Right ventricle myocardium superior (tissue), 1 donor: ENCODE data around the gene WAS. TPM values are rescaled to one million over a fixed set of nuclear protein-coding genes. Genes with fewer than 3 reads are reported as not detected.
"Not testable (repeated sequence)": the region's sequence is repeated elsewhere in the genome, so short reads cannot be mapped to it uniquely, and the experiment has no call there.

ENCODE experiments used
- ATAC-seq: fragments of 200-7000 bp; cut with Tn5 transposase; one replicate; pipeline ENCODE4 v1.9.1; 2020; ENCODE audit warnings: mild to moderate bottlenecking; ENCODE audit not compliant: poor library complexity
- DNase-seq: peaks from one replicate; pipeline ENCODE4 v3.0.0-alpha.2; 2020
- intact Hi-C: fragments of 100-400 bp; cut with DNase I; formaldehyde crosslinking; loops from one replicate; pipeline ENCODE4 v1.11.2; 2022
- long read RNA-seq: library from polyadenylated mRNA; unstranded; transcript quantifications from one replicate; pipeline ENCODE4 v2.0.0, GENCODE V29; 2021
- total RNA-seq: library from RNA; stranded (reverse); fragmentation: NEBNext Ultra II Directional; extraction: Animal tissue kit (Norgen Biotek cat#: 25700); gene quantifications from one replicate; pipeline ENCODE4 v1.2.1, GENCODE V29; 2021
- donor health status: DM: no; HTN: yes; CAD: no; lungs with severe emphysema.

The WAS gene
- 4.0 TPM for total RNA-seq
- long read RNA-seq, partial matches to known transcripts: 1 of 2 reads
- long read RNA-seq, other reads (novel, unspliced or antisense): 1 of 2 reads

GRCh38 chrX:48683411-48683982 is at the start of gene WAS:
Gene WAS, plus strand, starts transcription at chrX:48683799. Its CDS starts 55 bp downstream, at chrX:48683854.
- ATAC-seq: peak; percentile 59
- DNase-seq: peak; percentile 58
- intact Hi-C loops: no loop called here

GRCh38 chrX:48636301-48636700 is 47.3 kb upstream of the WAS start:
- ATAC-seq (no peak), DNase-seq (no peak)
- intact Hi-C loops: no loop called here

GRCh38 chrX:48636776-48637175 is 46.8 kb upstream of the WAS start:
- intact Hi-C loops: no loop called here
- no peak for DNase-seq

GRCh38 chrX:48645669-48646068 is 37.9 kb upstream of the WAS start:
- intact Hi-C loops: no loop called here
- no peak for ATAC-seq
- no peak for DNase-seq

More at GRCh38 chrX:48636776-48637175, 46.8 kb upstream of the WAS start:
- no peak for ATAC-seq

- no peak for DNase-seq
- ATAC-seq: peak; percentile 78
- intact Hi-C loops: no loop called here
Measured at GRCh38 chrX:48648336-48648751, 35.3 kb upstream of the WAS start.

- ATAC-seq: no peak
- intact Hi-C loops: no loop called here
- no peak for DNase-seq
Measured at GRCh38 chrX:48649102-48649501, 34.5 kb upstream of the WAS start.

- intact Hi-C loops, ATAC-seq, DNase-seq: not testable (repeated sequence)
Measured at GRCh38 chrX:48652055-48652579, 31.5 kb upstream of the WAS start.

GRCh38 chrX:48654746-48655145 is 28.9 kb upstream of the WAS start:
- intact Hi-C loops, DNase-seq, ATAC-seq: not testable (repeated sequence)

- DNase-seq, intact Hi-C loops, ATAC-seq: not testable (repeated sequence)
Measured at GRCh38 chrX:48659686-48660085, 23.9 kb upstream of the WAS start.

GRCh38 chrX:48663241-48663640 is 20.4 kb upstream of the WAS start:
- no peak for ATAC-seq
- intact Hi-C loops: no loop called here
- no peak for DNase-seq

GRCh38 chrX:48664156-48664555 is 19.4 kb upstream of the WAS start:
- no peak for DNase-seq
- no peak for ATAC-seq
- intact Hi-C loops: no loop called here

GRCh38 chrX:48665991-48666390 is 17.6 kb upstream of the WAS start:
- ATAC-seq: no peak
- no peak for DNase-seq
- intact Hi-C loops: no loop called here

- ATAC-seq (no peak), DNase-seq (no peak)
- intact Hi-C loops: no loop called here
Measured at GRCh38 chrX:48666649-48667048, 16.9 kb upstream of the WAS start.

GRCh38 chrX:48667509-48667908 is 16.1 kb upstream of the WAS start:
- intact Hi-C loops: no loop called here
- ATAC-seq (no peak), DNase-seq (no peak)

- DNase-seq, ATAC-seq, intact Hi-C loops: not testable (repeated sequence)
Measured at GRCh38 chrX:48668187-48668586, 15.4 kb upstream of the WAS start.

- intact Hi-C loops: no loop called here
- DNase-seq (peak; percentile 93), ATAC-seq (peak; percentile 99)
Measured at GRCh38 chrX:48676106-48676892, 7.3 kb upstream of the WAS start.

GRCh38 chrX:48676893-48677270 is 6.7 kb upstream of the WAS start:
- ATAC-seq (peak; percentile 32), DNase-seq (peak; percentile 40)
- intact Hi-C loops: no loop called here

GRCh38 chrX:48677516-48677915 is 6.1 kb upstream of the WAS start:
- DNase-seq (no peak), ATAC-seq (no peak)
- intact Hi-C loops: no loop called here

- ATAC-seq, intact Hi-C loops, DNase-seq: not testable (repeated sequence)
Measured at GRCh38 chrX:48680467-48680866, 3.1 kb upstream of the WAS start.

- intact Hi-C loops, DNase-seq, ATAC-seq: not testable (repeated sequence)
Measured at GRCh38 chrX:48680925-48681324, 2.7 kb upstream of the WAS start.
